Neural progenitor cell (in vitro differentiated cells): ENCODE measurements around the gene POLR2J.

Source experiments
- EZH2 ChIP-seq: fragments of 200-600 bp; sonication (generic); IDR thresholded peaks from 2 replicates; pipeline ENCODE4 v1.6.1; 2017; ENCODE audit warnings: antibody characterized with exemption, mild to moderate bottlenecking, moderate library complexity
- EZH2phosphoT487 ChIP-seq: fragments of 200-600 bp; sonication (generic); IDR thresholded peaks from 2 replicates; pipeline ENCODE4 v1.6.1; 2017; ENCODE audit warnings: antibody characterized with exemption
- TF ChIP-seq, protein P1 (sequence below): fragments of 200-600 bp; sonication (generic); IDR thresholded peaks from 2 replicates; pipeline ENCODE4 v1.5.1; 2017; ENCODE audit warnings: antibody characterized with exemption, mild to moderate bottlenecking

DNA sequence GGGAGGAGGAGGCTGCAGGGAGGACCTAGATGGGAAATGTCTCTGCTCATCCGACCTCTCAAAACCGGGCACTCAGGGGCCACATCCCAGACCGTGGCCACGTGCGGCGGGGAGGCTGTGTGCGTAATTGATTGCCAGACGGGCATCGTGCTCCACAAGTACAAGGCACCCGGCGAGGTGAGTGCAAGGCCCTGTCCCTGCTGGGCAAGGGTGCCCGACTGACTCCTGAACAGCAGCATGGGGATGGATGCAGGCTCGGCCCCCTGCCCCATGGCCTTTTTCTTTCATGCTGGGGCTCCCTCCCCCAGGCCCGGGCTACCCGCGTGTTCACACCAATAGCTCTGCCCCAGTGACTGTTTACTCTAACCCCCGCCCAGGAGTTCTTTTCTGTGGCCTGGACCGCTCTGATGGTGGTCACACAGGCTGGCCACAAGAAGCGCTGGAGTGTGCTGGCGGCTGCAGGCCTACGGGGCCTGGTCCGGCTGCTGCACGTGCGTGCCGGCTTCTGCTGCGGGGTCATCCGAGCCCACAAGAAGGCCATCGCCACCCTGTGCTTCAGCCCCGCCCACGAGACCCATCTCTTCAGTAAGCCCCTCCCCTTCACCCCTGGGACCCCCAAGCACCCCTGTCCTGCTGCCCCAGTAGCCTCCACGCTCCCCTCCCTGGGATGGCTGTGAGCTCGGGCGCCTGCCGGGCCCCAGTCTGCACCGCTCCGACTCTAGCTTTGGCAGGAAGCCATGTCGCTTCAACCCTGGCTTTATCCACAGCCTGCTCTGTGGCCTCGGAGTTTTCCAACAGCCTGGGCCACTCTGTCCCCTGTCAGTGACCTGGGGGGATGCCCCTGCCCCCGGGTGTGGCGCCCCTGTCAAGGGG, 10.0 kb downstream of the POLR2J start:
- TF ChIP-seq, protein P1, sequence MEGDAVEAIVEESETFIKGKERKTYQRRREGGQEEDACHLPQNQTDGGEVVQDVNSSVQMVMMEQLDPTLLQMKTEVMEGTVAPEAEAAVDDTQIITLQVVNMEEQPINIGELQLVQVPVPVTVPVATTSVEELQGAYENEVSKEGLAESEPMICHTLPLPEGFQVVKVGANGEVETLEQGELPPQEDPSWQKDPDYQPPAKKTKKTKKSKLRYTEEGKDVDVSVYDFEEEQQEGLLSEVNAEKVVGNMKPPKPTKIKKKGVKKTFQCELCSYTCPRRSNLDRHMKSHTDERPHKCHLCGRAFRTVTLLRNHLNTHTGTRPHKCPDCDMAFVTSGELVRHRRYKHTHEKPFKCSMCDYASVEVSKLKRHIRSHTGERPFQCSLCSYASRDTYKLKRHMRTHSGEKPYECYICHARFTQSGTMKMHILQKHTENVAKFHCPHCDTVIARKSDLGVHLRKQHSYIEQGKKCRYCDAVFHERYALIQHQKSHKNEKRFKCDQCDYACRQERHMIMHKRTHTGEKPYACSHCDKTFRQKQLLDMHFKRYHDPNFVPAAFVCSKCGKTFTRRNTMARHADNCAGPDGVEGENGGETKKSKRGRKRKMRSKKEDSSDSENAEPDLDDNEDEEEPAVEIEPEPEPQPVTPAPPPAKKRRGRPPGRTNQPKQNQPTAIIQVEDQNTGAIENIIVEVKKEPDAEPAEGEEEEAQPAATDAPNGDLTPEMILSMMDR = no peak
- TF ChIP-seq EZH2 (no peak), EZH2phosphoT487 (no peak)
